CD4-positive, alpha-beta T cell treated with Interleukin-17A for 4 hours (primary cell): ENCODE measurements around the gene WDR53.
"Not testable (repeated sequence)": the region's sequence is repeated elsewhere in the genome, so short reads cannot be mapped to it uniquely, and the experiment has no call there.

ENCODE experiments used
- DNase-seq: peaks from one replicate; pipeline ENCODE4 v3.0.0-alpha.2; 2020; ENCODE audit warnings: mixed read lengths

WDR53 gene

GRCh38 chr3:196514913-196515621 lies 53.3 kb downstream of the WDR53 start, which contains the start of gene SMCO1:
Gene SMCO1, minus strand, starts transcription at chr3:196515346. Its CDS starts 137 bp downstream, at chr3:196515209.
- DNase-seq, result no peak

- DNase-seq, result no peak
Observed at GRCh38 chr3:196514350-196514716, 54.0 kb downstream of the WDR53 start.

- DNase-seq, result no peak
Observed at GRCh38 chr3:196513697-196514349, 54.5 kb downstream of the WDR53 start.

DNA sequence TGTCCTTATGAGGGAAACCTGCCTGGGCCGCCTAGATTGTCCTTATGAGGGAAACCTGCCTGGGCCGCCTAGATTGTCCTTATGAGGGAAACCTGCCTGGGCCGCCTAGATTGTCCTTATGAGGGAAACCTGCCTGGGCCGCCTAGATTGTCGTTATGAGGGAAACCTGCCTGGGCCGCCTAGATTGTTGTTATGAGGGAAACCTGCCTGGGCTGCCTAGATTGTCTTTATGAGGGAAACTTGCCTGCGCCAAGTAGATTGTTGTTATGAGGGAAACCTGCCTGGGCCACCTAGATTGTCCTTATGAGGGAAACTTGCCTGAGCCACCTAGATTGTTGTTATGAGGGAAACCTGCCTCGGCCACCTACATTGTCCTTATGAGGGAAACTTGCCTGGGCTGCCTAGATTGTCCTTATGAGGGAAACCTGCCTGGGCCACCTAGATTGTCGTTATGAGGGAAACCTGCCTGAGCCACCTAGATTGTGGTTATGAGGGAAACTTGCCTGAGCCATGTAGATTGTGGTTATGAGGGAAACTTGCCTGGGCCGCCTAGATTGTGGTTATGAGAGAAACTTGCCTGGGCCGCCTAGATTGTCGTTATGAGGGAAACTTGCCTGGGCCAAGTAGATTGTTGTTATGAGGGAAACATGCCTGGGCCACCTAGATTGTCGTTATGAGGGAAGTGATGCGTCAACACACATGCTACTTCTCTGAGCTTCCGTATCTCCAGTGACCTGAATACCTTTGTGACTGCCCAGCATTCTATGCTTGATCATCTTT lies 56.5 kb downstream of the WDR53 start:
- not testable (repeated sequence) for DNase-seq

- DNase-seq, result not testable (repeated sequence)
Observed at GRCh38 chr3:196511108-196511507, 57.2 kb downstream of the WDR53 start.

DNA sequence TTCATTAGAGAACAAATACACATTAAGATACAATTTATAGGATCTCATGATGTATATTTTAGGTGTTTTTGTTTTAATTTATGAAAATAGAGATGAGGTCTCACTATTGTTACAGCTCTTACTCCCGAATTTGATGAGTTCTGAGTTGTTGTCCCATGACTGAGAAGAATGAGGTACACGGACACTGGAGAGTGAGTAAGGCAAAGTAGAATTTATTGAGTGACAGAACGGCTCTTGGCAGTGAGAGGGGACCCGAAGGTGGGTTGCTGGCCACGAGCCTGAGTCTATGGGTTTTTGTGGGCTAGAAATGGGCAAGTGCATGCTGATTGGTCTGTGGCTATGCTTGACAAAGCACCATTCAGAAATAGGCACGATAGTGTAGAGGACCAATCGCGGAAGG lies 61.7 kb downstream of the WDR53 start:
- DNase-seq, result no peak

DNA sequence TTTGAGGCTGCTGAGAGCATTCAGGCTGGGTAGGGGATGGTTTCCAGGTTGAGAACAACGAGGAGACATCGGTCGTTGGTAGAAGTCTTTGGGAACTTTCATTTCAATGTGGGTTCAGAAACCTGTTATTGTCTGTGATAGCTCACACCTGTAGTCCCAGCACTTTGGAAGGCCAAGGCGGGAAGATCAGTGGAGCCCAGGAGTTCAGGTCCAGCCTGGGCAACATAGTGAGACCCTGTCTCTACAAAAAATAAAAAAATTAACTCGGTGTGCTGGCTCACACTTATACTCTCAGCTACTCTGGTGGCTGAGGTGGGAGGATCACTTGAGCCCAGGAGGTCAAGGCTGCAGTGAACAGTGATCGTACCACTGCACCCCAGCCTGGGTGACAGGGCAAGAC lies 63.8 kb downstream of the WDR53 start:
- no peak for DNase-seq
